Thyroid gland (tissue), 4 donors: ENCODE results near the gene AADACL2. TPM values are rescaled to one million over a fixed set of nuclear protein-coding genes. Genes with fewer than 3 reads are reported as not detected.

Experiments
- DNase-seq, 2 donors: peaks; one replicate each; pipeline ENCODE4 v3.0.0-alpha.2; 2019
- H3K27ac ChIP-seq, 3 donors: fragments of 200-600 bp; sonication (generic); 1 replicate in 2 of 3; 2 replicates in 1 of 3; pipeline ENCODE4 v1.5.1; 2016 to 2019; ENCODE audit warnings: mild to moderate bottlenecking in 1 of 3, moderate library complexity in 1 of 3
- H3K27me3 ChIP-seq: fragments of 200-600 bp; sonication (generic); one replicate; pipeline ENCODE4 v1.5.1; 2019
- H3K36me3 ChIP-seq, 2 donors: fragments of 200-600 bp; sonication (generic); one replicate each; pipeline ENCODE4 v1.5.1; 2016 to 2019
- H3K4me1 ChIP-seq, 2 donors: fragments of 200-600 bp; sonication (generic); one replicate each; pipeline ENCODE4 v1.5.1; 2017 to 2019
- H3K4me3 ChIP-seq, 3 donors: fragments of 200-600 bp; sonication (generic); replicated peaks in 1 of 3; 1 replicate in 2 of 3; 2 replicates in 1 of 3; pipeline ENCODE4 v1.5.1; 2016; ENCODE audit warnings: mild to moderate bottlenecking in 1 of 3
- H3K9me3 ChIP-seq: fragments of 200-600 bp; sonication (generic); one replicate; pipeline ENCODE4 v1.5.1; 2017
- CTCF ChIP-seq, 6 experiments: fragments of 200-600 bp in 3 of 6; fragments of 450-650 bp in 3 of 6; sonication (generic) in 3 of 6; IDR thresholded peaks; one replicate each; pipeline ENCODE4 v1.5.1; 2016 to 2019; ENCODE audit warnings: antibody characterized with exemption in 6 of 6, mild to moderate bottlenecking in 2 of 6, inconsistent platforms in 1 of 6, moderate library complexity in 1 of 6
- POLR2A ChIP-seq, 2 donors: fragments of 450-650 bp; IDR thresholded peaks; one replicate each; pipeline ENCODE4 v1.6.1; 2017; ENCODE audit warnings: antibody characterized with exemption in 2 of 2, mild to moderate bottlenecking in 2 of 2, moderate library complexity in 1 of 2
- WGBS, 2 donors: methylation state at CpG; one replicate each; pipeline ENCODE4 v1.1.5; 2017; 5-methylcytosine and 5-hydroxymethylcytosine counted together
- intact Hi-C: fragments of 100-400 bp; cut with DNase I; formaldehyde crosslinking; loops from one replicate; pipeline ENCODE4 v1.15.1; 2023
- total RNA-seq, 4 donors: library from RNA; depleted of rRNA; stranded (reverse); fragments of >200 nt; gene quantifications; one replicate each; pipeline ENCODE4 v1.2.3, GENCODE V29; 2016

Gene AADACL2
- total RNA-seq, 4 donors from 2014 or later: not detected

- intact Hi-C loops: no loop called here
- H3K27me3 ChIP-seq: no peaks in the 10 kb centered on the region
- H3K27ac ChIP-seq: no peak overlapping the region
- H3K9me3 ChIP-seq: no peaks in the 10 kb centered on the region
- WGBS, 2 donors: 75 to 81% methylated on average over 1 of the region's 1 CpG
- no peak for TF ChIP-seq POLR2A (IDR thresholded peaks at IDR 0.05)
- no peak for TF ChIP-seq CTCF (IDR thresholded peaks at IDR 0.05)
- H3K36me3 ChIP-seq: no peaks in the 10 kb centered on the region
- no peak overlapping the region for H3K4me3 ChIP-seq
- DNase-seq: no peak
- H3K4me1 ChIP-seq: no peaks in the 10 kb centered on the region
Observed at GRCh38 chr3:151804267-151804666, 70.5 kb downstream of the AADACL2 start.

- H3K4me3 ChIP-seq: no peak overlapping the region
- no peak for TF ChIP-seq CTCF (IDR thresholded peaks at IDR 0.05)
- no peak for TF ChIP-seq POLR2A (IDR thresholded peaks at IDR 0.05)
- 89 to 91% methylated on average over 15 of the region's 15 CpGs for WGBS, 2 donors
- intact Hi-C loops: no loop called here
- no peaks in the 10 kb centered on the region for H3K9me3 ChIP-seq
- H3K27me3 ChIP-seq: no peaks in the 10 kb centered on the region
- H3K4me1 ChIP-seq: no peaks in the 10 kb centered on the region
- DNase-seq: no peak
- H3K27ac ChIP-seq: no peak overlapping the region
- H3K36me3 ChIP-seq: no peaks in the 10 kb centered on the region
Observed at GRCh38 chr3:151806838-151807237, 73.1 kb downstream of the AADACL2 start.

Other genes with a start within 250 kb of the AADACL2 start
- not detected for gene AADAC, start 80.2 kb downstream of the AADACL2 start, total RNA-seq
- 10 to 100 TPM in 2 of 4 donors, 1 to 10 TPM in 2; 9.0 to 12.4 (median 10.4) TPM for gene SUCNR1, start 139.7 kb downstream of the AADACL2 start, total RNA-seq